LNCaP clone FGC (cell line): ENCODE data around the gene GNPTG.

Experiments used
- DNase-seq: peaks from one replicate; pipeline ENCODE4 v3.0.0-alpha.2; 2011; ENCODE audit warnings: low read depth
- H3K4me3 ChIP-seq: 2 replicates; pipeline ENCODE4 v1.5.1; 2011; ENCODE audit warnings: mild to moderate bottlenecking, low read depth, low read length, control low read depth
- CTCF ChIP-seq: IDR thresholded peaks from 2 replicates; pipeline ENCODE4 v1.5.1; 2012; ENCODE audit warnings: mild to moderate bottlenecking; ENCODE audit not compliant: control insufficient read depth, insufficient read depth; ENCODE audit errors: extremely low read depth

Gene GNPTG

GRCh38 chr16:1374418-1375297 is 22.9 kb downstream of the GNPTG start:
- no peak overlapping the region for H3K4me3 ChIP-seq
- no peak for DNase-seq
- TF ChIP-seq CTCF = no peak

DNA sequence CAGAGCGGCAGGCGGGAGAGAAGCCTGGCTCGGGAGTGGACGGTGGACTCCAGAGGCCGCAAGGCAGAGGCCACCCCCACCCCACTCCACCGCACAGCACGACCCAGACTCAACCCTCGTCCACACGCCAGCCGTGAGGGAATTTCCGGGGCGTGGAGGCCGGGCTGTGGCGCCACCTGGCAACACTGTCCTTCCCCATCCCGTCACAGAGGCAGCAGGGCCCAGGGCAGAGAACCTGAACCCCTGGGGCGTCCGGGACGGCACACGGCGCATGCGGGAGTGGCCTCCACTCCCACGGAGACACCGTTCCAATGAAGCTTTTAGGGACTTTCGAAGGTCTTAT is 23.5 kb downstream of the GNPTG start:
- TF ChIP-seq CTCF = no peak
- no peak overlapping the region for H3K4me3 ChIP-seq

DNA sequence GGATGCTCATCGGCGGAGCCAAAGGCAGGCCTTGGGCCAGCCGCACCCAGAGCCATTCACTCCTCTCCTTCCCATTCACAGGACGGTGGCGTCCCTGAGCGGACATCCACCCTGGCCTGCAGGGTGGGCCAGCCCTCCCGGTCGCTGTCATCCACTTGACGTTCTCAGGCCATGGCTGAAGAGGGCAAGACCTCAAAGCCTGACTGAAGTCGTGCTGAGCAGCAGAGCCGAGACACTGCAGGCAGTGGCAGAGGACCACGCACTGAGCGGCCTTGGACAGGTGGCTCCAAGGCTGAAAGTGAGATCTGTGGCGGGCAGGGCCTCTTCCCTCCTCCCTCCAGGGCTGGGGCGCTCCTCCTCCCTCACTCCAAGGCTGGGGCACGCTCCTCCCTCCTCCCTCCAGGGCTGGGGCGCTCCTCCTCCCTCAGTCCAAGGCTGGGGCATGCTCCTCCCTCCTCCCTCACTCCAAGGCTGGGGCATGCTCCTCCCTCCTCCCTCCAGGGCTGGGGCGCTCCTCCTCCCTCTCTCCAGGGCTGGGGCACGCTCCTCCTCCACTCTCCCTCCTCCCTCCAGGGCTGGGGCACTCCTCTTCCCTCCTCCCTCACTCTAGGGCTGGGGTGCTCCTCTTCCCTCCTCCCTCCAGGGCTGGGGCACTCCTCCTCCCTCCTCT is 24.1 kb downstream of the GNPTG start:
- TF ChIP-seq CTCF = no peak
- no peak for DNase-seq
- H3K4me3 ChIP-seq = no peak overlapping the region

More for the DNA sequence above, 23.5 kb downstream of the GNPTG start:
- no peak for DNase-seq

DNA sequence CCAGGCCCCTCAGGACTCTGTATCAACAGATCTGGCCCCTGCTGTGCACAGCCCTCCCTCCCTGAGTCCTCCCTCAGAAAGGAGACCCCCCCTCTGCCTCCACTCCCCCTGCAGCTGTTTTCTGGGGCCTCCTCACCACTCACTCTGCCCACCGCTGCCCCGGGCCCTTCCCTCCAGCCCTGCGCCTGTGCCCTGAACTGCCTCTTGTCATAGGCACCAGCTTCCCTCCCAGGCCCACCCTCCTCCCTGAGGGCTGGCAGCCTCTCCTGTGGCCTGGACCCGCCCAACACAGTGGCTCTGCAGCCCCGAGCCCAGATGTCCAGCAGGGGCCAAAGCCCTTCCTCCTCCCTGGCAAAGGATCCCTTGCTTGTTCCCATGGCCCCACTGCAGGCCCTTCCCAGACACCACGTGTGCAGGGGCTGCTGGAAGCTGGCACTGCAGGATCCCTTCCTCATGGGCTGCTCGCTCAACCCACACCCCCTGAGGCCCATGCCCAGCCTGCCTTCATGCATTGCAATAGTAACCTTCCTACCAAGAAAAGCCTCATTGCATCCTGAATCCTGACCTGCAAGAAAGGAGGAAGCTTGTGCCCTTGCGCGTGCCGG is 25.8 kb downstream of the GNPTG start:
- no peak for TF ChIP-seq CTCF
- peak overlapping the region; percentile 75 for H3K4me3 ChIP-seq
- DNase-seq = no peak

DNA sequence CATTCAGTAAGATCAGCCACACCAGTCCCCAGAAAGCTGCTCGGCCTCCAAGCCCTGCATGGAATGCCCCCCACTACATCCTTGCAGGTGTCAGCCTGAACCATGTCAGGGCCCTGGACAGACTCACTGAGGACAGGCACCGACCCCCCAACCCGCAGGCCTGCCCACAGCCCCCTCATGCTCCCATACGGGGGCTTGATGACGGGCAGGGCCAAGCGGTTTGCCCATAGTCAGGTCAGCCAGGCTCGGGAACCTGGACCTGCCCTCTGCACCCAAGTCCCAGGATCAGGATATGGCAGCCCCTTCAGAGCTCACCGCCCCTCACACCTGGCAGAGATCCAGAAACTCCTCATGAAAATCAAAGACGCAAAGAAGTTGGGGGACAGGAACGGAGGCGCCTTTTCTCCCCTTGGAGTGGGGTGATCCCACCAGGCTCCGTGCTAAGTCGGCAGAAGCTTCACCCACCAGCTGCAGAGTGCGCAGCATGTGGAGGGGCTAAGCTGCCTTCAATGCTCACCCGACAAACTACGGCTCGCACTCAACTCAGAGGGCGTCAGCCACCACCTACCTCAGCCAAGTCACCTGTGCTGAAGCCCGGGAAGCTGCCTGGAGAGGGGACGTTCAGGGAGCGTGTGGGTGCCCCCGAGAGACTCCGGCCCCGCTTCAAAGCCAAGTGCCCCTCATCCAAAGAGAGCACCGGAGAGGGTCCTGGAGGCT is 26.5 kb downstream of the GNPTG start:
- DNase-seq = no peak
- peak overlapping the region; percentile 75 for H3K4me3 ChIP-seq

DNA sequence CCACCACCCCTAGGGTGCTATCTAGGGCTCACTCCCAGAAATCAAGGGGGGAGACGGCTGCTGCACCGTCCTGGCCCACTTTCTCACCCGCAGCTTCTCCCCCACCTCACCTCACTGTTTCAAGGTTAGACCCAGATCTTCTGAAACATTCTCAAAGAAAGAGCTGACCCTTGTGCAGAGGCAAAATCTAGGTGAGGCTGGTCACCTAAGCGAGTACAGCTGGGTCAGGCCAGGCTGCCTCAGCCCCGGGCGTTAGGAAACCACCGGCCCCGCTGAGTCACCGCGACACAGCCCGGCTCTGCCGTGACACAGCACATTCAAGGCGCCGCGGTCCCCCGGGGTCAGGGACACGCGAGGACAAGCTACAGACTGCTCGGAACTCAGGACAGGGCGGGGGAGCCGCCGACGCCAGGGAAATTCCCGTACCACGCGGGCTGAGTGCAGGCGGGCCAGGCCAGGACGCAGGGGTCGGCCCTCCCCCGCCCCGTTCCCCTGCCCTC is 27.1 kb downstream of the GNPTG start:
- peak overlapping the region; percentile 75 for H3K4me3 ChIP-seq
- no peak for DNase-seq
- TF ChIP-seq CTCF = no peak

More for the DNA sequence above, 26.5 kb downstream of the GNPTG start:
- TF ChIP-seq CTCF = no peak
